AG08395 (cell line): Measurements from ENCODE around the gene EEF1A2.

Experiments
- DNase-seq: peaks from one replicate; pipeline ENCODE4 v3.0.0; 2012; ENCODE audit warnings: mixed read lengths, low spot score

Gene EEF1A2

DNA sequence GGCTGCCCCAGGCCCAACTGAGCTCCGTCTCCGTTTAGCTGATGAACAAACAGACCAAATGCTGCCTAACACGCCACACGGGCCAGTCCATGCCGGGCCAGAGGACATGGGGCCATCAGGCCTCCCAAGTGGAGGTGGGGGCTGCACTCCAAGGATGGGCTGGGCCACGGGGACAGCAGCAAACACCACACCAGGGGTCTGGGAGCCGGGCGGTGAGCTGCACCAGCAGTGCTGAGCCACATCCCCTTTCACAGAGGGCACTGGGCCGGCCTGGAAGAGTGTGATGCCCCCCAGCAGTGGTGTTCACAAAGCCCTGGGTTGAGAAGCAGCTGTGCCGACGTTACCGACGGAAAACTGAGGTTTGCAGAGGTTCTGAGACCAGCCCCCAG lies 29.2 kb downstream of the EEF1A2 start:
- no peak for DNase-seq

DNA sequence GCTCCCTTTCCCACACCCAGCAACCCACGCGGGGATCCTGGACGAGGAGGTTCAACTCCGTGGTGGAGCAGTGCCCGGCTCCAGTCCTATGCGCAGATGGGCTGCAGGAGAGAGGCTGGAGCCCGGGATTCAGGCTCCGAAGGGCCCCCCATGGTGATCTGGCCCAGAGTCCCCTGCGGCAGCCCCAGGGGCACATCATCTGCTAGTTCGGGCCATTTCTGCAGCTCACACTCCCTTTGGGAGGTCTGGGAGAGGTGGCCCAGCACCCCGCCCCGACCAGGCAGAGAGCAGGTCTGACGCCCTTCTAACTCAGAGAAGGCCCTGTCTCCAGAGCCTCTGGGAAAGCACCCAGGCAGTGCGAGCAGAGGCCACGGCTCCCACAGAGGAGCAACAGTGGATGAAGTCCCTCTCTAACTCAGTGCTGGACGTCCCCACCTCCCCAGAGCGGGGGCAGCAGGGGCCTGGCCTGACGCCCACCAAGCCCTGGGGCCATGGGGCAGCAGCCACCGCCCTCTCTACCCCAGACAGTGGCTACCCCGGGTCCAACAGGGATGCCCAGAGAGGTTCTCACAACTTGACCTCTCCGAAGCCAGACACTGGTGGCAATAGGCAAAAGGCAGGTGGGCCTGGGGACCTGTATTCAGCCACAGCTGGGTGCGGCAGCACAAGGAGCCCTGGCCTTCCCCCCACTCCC lies 29.7 kb downstream of the EEF1A2 start:
- DNase-seq, result no peak

DNA sequence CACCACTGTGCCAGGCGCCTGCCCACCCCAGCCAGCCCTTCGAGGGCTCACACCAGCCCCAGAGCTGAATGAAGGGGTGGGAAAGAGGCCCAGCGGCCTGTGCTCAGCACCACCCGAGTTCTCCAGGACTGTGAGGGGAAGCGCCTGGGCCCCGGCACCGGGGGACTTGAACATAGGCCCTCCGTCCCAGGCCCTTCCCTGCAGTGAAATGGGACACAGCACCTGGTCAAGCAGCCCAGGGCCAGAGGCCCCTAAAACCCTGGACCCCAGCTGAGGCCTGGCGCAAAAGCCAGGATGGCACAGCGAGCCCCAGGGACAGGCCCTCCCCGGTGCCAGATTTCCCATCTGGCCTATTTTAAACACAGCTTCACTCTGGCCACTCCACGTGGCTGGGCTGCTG lies 30.5 kb downstream of the EEF1A2 start:
- DNase-seq, result no peak

DNA sequence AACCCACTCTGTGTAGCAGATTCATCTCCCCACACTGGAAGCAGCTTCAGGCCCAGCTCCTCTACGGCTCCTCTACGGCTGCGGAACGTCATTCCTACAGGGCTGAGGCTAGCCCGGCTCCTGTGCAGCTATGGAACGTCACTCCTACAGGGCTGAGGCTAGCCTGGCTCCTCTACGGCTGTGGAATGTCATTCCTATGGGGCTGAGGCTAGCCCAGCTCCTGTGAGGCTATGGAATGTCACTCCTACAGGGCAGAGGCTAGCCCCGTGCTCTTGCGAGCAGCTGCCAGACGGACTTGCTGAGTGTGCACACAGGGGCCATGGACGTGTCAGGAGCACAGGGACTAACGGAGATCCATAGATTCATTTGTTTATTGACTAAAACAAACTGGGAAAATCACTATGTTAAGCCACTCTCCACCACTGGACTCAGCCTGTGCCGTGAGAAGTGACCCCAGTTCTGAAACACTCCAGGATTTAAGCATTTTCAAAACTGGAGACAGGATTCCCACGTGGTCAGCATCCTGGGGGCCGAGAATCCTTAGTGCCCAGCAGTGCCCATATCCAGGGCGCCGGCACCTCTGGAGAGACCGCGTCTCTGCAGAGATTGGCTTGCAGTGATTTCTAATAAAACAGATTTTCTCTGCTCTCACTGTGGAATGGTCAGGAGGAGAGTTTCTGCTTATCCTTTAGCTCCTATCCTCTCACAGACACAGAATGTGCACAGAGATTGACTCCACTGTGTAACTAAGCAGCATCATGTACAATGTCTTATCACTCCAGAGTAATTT lies 31.4 kb downstream of the EEF1A2 start:
- no peak for DNase-seq

DNA sequence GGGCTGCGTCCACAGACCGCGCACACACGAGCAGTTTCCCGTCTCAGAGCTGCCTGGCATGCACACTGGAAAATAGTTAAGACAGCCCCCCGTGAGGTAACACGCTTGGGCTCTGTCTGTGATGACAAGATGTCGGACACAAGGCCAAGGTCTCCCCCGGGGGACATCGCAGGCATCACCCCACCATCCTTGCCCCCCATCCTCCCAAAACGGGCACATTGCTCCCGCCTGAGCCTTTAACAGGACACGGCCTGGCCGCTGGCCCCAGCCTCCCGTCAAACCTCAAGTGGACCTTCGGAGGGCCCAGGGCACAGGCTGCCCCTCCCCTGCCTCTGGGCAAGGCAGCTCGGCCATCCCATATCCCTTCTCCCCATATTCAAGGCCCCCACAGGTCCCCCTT lies 32.0 kb downstream of the EEF1A2 start:
- DNase-seq, result no peak

DNA sequence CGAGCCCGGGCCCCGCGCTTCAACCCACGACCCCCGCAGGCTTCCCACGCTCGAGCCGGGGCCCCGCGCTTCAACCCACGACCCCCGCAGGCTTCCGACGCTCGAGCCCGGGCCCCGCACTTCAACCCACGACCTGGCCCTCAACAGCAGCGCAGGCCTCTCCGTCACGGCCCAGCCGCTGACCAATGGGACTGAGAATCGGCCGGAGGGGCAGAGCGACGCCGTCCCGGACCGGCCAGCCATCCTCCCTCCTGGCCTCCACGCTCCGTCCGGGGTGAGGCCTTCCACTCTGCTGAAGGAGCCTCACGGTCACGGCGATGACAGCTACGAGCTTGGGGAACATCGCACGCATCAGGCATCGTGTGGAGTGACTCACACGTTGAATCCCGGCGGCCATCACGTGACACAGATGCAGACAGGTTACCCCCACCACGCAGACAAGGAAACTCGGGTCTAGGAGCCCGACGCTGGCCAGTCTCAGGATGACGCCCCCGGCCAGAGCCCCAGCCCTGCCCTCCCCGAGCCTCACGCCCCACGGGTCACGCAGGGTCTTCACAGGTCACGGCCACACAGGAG lies 32.5 kb downstream of the EEF1A2 start:
- no peak for DNase-seq

DNA sequence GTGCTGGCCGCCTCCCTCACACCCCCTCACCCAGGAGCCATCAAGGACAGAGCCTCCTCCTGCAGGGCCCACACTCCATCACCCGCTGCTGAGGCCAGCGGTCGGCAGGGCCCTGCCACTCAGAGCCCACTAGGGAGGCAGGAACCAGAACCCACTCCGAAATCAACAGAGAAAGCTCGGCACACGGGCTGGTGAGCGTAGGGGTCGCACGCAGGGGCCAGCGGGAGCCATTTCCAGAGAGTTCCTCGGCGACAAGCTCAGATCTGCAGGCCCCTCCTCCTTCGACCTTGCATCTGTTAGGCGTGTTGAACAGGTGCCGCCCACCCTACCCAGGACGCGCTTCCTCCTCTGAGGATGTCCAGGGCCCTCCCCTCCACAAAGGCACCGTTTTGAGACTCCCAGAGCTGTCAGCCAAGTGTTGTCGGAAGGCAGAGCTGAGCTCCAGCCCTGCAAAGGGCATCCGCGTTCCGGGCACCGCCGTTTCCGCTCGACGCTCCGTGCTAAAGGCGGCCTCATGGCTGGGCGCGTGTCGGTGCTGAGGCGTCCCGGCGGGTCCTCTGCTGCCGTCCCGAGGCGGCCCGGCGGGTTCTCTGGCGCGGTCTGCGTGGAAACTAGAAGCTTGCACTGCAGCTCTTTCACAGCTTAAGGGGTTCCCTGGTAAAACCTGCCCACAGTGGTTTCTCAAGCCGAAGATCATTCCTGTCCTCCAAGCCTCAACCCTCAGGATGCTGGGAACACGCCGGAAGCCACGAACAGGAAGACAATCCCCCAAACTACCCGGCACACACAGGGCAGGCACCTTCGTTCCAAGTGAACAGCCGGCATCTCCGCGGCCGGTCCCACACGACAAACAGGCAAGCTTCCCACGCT lies 33.3 kb downstream of the EEF1A2 start:
- DNase-seq, result no peak

DNA sequence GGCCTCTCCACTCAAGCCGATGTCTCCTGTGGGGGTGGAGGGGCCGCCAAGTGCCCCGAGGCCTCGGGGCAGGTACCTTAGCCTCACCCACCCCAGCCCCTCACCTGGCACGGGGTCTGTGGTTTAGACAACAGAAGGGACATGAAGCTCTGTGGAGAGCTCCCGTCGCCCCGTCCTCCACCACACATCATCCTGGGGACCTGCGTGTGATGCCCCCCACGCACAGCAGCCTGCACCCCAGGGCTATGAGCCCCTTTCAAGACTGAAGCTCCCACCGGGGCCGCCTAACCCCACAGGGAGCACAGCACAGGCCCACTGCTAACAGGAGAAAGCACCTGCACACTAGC lies 34.6 kb downstream of the EEF1A2 start:
- no peak for DNase-seq

DNA sequence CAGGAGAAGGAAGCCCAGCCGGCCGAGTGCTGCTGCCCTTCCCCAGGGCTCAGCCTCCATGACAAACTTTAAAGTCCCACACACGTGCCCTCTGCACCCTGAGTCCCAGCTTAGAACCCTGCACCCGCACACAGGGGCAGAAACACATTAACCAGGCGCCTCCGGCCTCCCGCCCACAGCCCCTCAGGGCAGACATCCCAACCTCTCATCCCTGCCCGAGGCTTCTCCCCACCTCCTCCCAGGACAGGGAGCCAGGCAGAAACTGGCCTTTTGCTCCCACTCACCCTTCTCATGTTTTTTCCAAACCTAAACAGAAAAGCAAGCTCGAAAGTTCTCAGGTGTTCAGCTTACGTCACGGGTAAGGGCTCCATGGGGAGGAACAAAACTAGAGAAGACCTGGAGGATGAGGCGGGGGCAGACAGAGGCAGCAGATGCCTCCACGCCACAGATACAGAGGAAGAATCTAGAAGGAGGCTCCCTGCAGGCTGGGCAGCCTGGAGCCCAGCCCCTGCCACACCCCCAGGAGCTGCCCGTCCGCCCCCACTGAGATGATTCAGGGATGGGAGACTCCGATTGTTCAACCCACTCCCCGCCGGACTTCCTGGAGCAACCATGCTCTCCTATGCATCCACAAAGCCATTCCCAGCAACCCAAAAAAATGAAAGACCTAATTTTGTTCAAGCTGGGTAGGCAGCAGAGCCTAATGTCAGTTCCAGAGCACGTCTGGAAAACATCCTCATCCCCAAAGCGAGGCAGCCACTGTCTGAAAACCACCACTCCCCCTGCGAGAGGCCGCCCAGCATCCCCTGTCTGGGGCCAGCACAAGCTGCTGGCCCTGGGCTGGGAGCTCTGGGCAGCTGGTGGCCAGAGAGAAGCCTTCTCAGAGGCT lies 35.2 kb downstream of the EEF1A2 start:
- DNase-seq, result no peak

DNA sequence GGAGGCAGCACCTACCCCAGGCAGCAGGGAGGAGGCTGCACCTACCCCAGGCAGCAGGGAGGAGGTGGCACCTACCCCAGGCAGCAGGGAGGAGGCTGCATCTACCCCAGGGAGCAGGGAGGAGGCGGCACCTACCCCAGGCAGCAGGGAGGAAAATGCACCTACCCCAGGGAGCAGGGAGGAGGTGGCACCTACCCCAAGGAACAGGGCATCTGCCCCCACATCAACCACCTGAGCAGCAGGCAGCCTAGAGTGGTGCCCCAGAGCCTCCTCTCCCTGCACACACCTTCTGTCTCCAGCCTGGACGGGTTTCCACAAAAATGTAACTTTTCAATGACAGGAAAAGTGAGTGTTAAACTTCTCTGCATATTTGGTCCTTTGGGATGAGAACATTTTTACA lies 36.6 kb downstream of the EEF1A2 start:
- no peak for DNase-seq

DNA sequence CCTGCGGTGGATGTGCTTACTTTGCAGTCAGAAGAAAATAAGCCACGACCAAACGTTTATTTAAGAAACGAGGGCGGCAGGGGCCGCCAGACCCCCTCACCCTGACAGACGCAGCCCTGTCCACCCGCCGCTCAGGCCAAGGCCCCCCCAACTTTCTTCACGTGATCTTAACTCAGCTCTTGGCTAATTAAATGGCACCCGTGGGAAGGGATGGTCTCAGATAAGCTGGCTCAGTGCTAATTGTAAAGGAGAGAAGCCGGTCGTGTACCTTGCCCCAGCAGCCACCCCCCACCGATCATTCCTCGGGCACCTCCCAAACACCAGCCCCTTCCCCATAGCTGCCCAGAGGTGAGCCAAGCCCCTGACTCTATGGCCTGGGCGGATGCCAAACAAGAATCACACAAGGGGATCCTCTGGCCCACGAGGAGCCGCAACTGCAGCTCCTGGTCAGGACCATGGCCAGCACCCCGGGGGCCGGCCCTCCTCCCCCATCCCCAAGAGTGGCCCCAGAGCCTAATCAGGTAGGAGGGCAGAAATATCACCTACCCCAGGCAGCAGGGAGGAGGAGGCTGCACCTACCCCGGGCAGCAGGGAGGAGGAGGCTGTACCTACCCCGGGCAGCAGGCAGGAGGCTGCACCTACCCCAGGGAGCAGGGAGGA lies 37.6 kb downstream of the EEF1A2 start:
- peak; percentile 23 for DNase-seq

DNA sequence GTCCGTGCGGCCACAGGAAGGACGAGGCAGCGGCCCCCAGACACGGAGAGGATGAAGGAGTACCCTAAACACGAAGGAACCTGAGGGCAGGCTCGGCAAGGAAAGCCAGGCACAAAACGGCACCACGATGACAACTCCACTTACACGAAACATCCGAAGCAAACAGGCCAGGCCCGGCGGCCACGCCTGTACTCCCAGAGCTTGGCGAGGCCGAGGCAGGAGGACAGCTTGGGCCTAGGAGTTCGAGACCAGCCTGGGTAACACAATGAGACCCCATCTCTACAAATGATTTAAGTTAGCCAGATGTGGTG lies 39.9 kb downstream of the EEF1A2 start:
- no peak for DNase-seq

DNA sequence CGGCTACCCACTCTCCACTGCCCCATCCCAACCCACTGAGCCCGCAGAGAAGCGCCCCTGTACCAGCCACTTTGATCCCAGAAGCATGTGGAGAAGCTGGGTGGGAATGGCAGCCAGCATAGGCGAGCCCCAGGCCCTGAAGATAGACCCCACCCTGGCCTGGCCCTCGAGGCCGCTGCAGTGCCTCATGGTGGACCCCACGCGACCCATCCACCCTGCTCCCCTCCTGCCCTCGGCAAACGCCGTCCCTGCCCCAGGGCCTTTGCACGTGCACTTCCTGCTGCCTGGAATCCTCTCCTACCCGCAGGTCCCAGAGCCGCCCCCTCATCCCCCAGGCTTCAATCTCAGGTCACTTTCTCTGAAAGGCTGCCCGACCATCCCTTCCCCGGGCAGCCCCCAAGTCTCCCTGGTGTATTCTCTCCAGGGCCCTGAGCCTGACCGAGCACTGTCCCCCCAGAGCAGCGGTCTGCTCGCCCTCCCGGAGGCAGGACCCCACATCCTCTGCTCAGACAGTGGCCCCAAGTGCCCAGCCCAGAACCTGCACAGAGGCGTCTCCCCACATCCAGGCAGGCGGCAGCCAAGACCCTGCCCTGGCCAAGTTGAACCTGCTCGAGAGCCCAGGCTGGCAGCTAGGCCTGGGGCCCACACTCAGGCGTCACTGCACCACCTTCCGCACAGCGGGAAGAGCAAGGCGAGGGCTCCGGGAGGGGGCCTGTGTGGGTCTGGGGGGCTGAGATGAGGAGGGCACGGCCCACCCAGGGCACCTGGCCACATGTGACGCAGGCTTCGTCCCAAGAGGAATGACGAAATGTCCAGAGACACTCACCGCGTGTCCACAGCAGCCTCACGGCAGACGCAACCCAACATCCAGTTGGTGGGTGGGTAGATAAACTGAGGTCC lies 40.5 kb downstream of the EEF1A2 start:
- DNase-seq, result no peak

DNA sequence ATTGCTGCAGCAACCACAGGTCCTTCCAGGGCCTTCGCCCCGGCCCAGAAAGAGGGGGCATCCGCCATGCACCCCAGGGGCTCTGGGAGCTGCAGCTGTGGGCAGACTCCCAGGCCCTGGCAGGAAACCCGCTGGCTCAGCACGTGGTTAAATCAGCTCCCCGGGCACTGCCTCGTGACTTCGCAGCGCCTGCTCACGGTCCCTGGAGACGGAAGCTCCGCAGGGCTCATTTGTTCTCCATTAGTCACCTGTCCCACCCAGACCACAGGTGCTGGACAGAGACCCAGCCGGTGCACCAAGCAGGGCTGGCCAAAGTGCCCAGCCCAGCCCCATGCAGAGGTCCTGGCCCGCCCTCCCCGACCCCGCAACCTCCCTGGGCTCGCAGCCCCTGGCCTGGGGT lies 41.1 kb downstream of the EEF1A2 start:
- DNase-seq, result peak; percentile 58

DNA sequence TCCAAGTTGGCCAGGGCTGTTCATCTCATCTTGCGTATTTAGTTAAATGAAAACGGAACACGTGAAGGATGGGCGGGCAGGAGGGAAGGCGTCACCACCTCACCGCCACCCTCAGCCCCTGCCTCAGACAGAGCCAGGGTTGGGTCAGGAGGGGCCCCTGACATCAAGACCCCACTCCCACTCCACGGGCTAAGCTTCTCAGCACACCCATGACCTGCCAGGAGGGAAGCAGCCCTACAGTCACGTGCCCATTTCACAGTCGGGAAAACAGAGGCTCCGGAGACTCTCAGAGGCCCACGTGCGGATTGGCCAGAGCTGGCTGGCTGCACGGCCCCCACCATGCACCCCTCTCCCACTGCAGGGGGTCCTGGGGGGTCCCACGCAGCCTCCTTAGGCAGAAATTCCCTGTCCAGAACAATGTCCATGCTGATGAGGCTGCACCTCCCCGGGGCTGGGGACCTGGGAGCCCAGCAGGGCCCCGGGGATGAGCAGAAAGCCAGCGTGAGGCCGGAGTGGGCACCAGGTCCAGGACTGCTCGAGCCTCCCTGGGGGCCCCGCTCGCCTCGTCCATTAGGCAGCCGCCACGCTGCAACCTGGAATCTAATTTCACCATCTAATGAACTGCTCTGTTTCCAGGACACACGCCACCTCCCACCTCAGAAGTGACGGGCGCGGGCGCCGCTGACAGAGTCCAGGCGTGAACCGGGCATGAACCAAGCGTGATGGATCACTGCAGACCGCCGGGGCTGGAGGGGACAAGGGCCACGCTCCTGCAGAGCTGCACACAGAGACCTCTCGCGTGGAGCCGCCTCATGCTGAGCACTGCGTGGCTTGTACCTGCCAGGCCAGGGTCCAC lies 42.2 kb downstream of the EEF1A2 start:
- DNase-seq, result no peak

DNA sequence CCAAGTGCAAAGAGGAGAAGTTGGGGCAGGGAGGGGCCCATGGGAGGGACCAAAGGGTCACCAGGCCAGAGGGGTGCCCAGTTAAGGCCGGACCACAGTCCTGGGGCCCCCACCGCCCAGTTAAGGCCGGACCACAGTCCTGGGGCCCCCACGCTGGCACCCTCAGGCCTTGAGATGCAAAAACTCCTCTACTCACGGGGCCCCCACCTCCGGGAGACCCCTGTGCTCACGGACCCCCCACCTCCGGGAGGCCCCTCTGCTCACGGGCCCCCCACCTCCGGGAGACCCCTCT lies 43.4 kb downstream of the EEF1A2 start:
- no peak for DNase-seq

DNA sequence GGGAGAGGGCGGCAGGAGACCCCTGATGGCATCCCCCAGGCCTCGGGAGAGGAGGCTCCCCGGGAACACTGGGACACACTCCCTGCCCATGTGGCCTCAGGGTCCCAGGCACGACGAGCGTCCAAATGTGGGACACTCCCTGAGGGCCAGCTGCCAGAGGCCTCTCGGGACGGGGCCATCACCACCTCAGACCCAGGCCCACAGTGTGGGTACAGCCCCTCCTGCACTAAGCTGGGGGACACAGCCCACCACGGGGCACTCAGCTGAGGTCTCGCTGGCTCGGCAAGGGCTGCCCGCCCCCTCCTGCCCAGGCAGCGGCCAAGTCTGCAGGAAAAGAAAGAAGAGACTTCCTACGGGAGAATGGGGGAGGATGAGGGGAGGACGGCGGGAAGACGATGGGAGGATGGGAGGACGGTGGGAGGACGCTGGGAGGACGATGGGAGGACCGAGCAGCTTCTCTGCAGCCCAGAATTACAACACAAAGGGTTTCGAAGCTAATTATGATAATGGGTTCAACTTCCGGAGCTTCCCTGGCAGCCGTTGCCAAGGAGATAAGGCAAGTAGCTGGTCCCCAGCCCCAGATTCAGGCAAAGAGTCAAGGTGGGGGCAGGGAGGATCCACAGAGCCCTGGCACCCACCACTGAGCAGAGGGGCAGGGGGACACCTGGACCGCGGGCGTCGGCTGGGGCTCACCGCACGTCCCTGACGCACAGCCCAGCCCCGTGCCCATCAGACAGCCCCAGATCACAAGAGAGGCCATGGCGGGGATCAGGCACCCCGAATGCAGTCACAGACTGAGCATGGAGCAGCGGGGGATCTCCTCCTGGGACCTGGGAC lies 43.9 kb downstream of the EEF1A2 start:
- no peak for DNase-seq

DNA sequence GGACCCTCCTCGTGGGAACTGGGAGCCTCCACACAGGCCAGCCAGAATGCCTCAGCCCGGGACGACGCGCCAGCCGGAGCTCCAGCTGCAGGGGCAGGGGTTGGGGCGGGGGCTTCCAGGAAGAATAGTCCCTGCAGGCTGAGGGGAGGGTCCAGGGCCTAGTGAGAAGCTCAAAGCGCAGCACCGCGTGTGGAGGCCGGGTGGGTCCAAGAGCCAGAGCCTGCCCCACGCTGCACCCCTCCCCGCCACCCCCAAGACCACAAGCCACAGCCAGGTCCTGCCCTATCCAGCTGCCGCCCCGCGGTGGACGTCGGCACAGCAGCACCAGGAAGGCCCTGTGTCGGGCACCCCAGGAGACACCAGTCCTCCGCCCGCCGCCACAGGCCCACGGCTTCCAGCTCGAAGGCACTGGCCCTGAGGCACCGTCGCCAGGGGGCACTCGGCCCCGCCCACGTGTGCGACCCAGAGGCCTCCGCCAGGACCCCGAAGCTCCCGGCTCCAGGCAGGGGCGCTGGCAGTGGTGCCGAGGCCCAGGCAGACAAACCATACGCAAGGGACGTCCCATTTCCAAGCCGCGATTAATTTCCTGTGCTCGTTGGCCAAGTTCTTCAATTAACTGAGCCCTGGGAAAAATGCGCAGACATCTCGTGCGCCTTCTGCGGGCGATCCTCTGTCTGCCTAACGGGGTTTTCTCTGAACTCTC lies 45.9 kb downstream of the EEF1A2 start:
- DNase-seq, result peak; percentile 43
